ENCODE measurements around the gene CERS2. TPM values are rescaled to one million over a fixed set of nuclear protein-coding genes. Genes with fewer than 3 reads are reported as not detected.
A peak's percentile ranks its signal among the peaks of the same experiment; 100 is the strongest.

The CERS2 gene
- total and polyA plus RNA-seq, 2 of the 13 experiments (the other 11 are each of a cell fraction or from before 2014, with no cell fraction given) = 269 to 298 TPM

DNA sequence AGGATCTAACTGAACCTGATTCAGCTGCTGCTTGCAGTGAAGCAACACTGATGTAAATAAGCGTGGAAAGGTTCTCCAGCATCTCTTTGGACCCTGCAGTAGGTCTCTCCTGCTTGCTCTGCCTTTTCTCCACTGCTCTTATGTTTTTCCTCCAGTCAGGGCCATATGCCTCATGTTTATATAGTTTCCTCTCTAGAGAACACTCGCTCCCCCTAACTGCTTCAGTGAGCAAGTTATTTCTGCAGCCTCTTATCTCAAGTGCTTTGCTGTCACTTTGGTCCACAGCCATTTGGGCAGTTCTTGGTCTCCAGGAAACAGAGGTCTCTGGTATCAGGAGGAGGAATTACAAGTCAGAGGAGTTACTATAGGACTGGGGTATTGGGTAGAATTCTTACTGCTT lies 38.9 kb upstream of the CERS2 start (continued):
- TF ChIP-seq, protein P1, sequence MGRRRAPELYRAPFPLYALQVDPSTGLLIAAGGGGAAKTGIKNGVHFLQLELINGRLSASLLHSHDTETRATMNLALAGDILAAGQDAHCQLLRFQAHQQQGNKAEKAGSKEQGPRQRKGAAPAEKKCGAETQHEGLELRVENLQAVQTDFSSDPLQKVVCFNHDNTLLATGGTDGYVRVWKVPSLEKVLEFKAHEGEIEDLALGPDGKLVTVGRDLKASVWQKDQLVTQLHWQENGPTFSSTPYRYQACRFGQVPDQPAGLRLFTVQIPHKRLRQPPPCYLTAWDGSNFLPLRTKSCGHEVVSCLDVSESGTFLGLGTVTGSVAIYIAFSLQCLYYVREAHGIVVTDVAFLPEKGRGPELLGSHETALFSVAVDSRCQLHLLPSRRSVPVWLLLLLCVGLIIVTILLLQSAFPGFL (CRISPR knock-in tag; IDR thresholded peaks at IDR 0.05) = no peak
- TF ChIP-seq BRCA1 (CRISPR knock-in tag; IDR thresholded peaks at IDR 0.05) (no peak), RAD21 (CRISPR knock-in tag; IDR thresholded peaks at IDR 0.05) (no peak), ZNF546 (CRISPR knock-in tag; conservative IDR thresholded peaks at IDR 0.05) (no peak), NFYC (CRISPR knock-in tag; IDR thresholded peaks at IDR 0.05) (no peak), ELF1 (CRISPR knock-in tag; IDR thresholded peaks at IDR 0.05) (no peak), FOXJ3 (CRISPR knock-in tag; IDR thresholded peaks at IDR 0.05; ENCODE audit: borderline replicate concordance) (no peak), RFXANK (CRISPR knock-in tag; IDR thresholded peaks at IDR 0.05) (no peak), NR2F2 (IDR thresholded peaks at IDR 0.05; ENCODE audit: borderline replicate concordance, low read depth) (peak; percentile 14), ZNF720 (CRISPR knock-in tag; IDR thresholded peaks at IDR 0.05) (no peak), NFYB (CRISPR knock-in tag; IDR thresholded peaks at IDR 0.05) (no peak), KAT2B (IDR thresholded peaks at IDR 0.05; ENCODE audit: borderline replicate concordance, low read depth, low read length) (no peak), EED (CRISPR knock-in tag; IDR thresholded peaks at IDR 0.05) (no peak), NBN (conservative IDR thresholded peaks at IDR 0.05) (no peak), SNRNP70 (IDR thresholded peaks at IDR 0.05; ENCODE audit: low read depth, low read length) (no peak), ZNF547 (CRISPR knock-in tag; IDR thresholded peaks at IDR 0.05) (no peak), HOXA5 (CRISPR knock-in tag; IDR thresholded peaks at IDR 0.05) (no peak), MZF1 (CRISPR knock-in tag; IDR thresholded peaks at IDR 0.05; ENCODE audit: borderline replicate concordance) (no peak), SMC3 (IDR thresholded peaks at IDR 0.05; ENCODE audit: low read length) (peak; percentile 15; the same call in 1 of the 2 replicates), RARA (CRISPR knock-in tag; IDR thresholded peaks at IDR 0.05) (no peak), IRF2 (CRISPR knock-in tag; IDR thresholded peaks at IDR 0.05) (no peak)
- TF ChIP-seq, protein P2, sequence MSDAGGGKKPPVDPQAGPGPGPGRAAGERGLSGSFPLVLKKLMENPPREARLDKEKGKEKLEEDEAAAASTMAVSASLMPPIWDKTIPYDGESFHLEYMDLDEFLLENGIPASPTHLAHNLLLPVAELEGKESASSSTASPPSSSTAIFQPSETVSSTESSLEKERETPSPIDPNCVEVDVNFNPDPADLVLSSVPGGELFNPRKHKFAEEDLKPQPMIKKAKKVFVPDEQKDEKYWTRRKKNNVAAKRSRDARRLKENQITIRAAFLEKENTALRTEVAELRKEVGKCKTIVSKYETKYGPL (CRISPR knock-in tag; IDR thresholded peaks at IDR 0.05) = no peak
- TF ChIP-seq, protein P3, sequence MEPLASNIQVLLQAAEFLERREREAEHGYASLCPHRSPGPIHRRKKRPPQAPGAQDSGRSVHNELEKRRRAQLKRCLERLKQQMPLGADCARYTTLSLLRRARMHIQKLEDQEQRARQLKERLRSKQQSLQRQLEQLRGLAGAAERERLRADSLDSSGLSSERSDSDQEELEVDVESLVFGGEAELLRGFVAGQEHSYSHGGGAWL (CRISPR knock-in tag; IDR thresholded peaks at IDR 0.05) = no peak
- TF ChIP-seq, protein P4, sequence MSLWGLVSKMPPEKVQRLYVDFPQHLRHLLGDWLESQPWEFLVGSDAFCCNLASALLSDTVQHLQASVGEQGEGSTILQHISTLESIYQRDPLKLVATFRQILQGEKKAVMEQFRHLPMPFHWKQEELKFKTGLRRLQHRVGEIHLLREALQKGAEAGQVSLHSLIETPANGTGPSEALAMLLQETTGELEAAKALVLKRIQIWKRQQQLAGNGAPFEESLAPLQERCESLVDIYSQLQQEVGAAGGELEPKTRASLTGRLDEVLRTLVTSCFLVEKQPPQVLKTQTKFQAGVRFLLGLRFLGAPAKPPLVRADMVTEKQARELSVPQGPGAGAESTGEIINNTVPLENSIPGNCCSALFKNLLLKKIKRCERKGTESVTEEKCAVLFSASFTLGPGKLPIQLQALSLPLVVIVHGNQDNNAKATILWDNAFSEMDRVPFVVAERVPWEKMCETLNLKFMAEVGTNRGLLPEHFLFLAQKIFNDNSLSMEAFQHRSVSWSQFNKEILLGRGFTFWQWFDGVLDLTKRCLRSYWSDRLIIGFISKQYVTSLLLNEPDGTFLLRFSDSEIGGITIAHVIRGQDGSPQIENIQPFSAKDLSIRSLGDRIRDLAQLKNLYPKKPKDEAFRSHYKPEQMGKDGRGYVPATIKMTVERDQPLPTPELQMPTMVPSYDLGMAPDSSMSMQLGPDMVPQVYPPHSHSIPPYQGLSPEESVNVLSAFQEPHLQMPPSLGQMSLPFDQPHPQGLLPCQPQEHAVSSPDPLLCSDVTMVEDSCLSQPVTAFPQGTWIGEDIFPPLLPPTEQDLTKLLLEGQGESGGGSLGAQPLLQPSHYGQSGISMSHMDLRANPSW (CRISPR knock-in tag; IDR thresholded peaks at IDR 0.05; ENCODE audit: borderline replicate concordance) = no peak
- TF ChIP-seq, protein P5, sequence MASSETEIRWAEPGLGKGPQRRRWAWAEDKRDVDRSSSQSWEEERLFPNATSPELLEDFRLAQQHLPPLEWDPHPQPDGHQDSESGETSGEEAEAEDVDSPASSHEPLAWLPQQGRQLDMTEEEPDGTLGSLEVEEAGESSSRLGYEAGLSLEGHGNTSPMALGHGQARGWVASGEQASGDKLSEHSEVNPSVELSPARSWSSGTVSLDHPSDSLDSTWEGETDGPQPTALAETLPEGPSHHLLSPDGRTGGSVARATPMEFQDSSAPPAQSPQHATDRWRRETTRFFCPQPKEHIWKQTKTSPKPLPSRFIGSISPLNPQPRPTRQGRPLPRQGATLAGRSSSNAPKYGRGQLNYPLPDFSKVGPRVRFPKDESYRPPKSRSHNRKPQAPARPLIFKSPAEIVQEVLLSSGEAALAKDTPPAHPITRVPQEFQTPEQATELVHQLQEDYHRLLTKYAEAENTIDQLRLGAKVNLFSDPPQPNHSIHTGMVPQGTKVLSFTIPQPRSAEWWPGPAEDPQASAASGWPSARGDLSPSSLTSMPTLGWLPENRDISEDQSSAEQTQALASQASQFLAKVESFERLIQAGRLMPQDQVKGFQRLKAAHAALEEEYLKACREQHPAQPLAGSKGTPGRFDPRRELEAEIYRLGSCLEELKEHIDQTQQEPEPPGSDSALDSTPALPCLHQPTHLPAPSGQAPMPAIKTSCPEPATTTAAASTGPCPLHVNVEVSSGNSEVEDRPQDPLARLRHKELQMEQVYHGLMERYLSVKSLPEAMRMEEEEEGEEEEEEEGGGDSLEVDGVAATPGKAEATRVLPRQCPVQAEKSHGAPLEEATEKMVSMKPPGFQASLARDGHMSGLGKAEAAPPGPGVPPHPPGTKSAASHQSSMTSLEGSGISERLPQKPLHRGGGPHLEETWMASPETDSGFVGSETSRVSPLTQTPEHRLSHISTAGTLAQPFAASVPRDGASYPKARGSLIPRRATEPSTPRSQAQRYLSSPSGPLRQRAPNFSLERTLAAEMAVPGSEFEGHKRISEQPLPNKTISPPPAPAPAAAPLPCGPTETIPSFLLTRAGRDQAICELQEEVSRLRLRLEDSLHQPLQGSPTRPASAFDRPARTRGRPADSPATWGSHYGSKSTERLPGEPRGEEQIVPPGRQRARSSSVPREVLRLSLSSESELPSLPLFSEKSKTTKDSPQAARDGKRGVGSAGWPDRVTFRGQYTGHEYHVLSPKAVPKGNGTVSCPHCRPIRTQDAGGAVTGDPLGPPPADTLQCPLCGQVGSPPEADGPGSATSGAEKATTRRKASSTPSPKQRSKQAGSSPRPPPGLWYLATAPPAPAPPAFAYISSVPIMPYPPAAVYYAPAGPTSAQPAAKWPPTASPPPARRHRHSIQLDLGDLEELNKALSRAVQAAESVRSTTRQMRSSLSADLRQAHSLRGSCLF (CRISPR knock-in tag; IDR thresholded peaks at IDR 0.05; ENCODE audit: borderline replicate concordance) = no peak
